ENCODE results near the gene PPM1D.
"Not testable (repeated sequence)": the region's sequence is repeated elsewhere in the genome, so short reads cannot be mapped to it uniquely, and the experiment has no call there.

PPM1D gene

GRCh38 chr17:60674637-60675036, 74.6 kb downstream of the PPM1D start:
- not testable (repeated sequence) for DNase-seq (ENCODE audit: low spot score)

DNA sequence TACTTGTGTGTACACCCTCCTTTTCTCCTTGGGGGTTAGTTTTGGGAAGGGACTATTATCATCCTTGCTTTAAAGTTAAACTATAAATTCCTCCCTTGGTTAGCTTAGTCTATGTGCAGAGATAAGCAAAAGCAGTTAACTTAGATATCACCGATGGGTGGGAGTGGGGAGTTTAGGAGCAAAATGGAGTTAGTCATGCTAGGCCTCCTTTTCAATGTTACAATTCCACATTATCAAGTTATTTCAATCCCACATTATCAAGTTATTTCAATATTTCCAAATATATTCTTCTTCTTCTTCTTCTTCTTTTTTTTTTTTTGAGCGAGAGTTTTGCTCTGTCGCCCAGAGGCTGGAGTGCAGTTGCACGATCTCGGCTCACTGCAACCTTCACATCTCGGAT, 76.0 kb downstream of the PPM1D start:
- no peak for DNase-seq (ENCODE audit: low spot score)

- no peak for DNase-seq (ENCODE audit: low spot score)
Observed at GRCh38 chr17:60676758-60677307, 76.8 kb downstream of the PPM1D start.

DNA sequence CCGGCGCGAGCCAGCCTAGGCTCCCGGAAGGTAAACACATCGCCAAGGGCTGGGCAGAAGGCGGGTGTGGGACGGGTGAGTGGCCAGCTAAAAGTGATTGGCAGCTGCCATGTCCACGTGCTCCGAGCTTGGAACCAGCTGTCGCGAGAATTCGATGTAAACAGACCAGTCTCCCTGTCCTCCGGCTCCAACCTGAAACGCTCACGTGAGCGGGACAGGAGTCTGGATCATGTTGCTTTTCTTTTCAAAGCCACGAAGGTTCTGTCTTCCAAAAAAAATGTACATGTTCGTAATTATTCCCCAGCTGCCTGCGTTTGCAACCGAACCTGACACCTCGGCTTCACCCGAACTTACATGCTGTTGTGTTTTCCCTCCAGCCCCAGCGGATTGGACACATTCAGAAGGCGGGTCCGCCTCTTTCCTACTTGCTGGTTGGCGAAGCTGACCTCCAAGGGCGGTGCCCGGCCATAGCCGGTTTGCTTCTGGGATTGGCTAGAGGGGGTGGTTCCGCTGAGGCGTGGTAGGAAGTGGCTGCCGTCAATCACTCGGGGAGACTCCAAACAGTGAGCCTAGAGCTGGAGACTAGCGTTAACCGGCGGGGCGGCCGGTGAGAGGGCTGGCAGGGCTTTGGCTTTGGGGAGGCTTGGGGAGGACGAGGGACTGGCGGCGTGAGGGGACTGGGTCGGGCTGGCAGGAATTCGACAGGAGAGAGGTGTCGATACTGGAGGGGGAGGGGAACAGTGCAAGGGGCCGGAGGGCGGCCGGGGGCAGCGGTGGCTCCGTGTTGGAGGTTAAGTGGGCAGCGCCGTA, 77.5 kb downstream of the PPM1D start, which contains the start of gene BCAS3:
Gene BCAS3, plus strand, starts transcription at position 544 of the 810 bp plus-strand sequence.
- peak; percentile 97 for DNase-seq (ENCODE audit: low spot score)

DNA sequence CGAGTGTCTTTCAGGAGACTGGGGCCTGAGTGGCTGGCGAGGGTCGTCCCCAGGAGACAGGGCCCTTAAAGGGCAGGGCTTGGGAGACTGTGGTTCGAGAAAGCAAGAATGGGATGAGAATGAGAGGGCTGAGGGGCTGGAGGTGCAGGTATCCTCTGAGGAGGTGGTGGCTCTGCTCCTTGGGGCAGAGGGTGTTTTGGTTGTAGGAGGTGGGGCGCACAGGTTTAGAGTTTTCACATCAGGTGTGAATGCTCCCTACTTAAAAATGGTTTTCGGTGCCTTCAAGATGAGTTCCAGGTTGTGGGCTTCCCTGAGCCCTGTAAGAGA, 78.1 kb downstream of the PPM1D start:
- DNase-seq (ENCODE audit: low spot score) = no peak

- DNase-seq (ENCODE audit: low spot score) = no peak
Observed at GRCh38 chr17:60679287-60679686, 79.3 kb downstream of the PPM1D start.

DNA sequence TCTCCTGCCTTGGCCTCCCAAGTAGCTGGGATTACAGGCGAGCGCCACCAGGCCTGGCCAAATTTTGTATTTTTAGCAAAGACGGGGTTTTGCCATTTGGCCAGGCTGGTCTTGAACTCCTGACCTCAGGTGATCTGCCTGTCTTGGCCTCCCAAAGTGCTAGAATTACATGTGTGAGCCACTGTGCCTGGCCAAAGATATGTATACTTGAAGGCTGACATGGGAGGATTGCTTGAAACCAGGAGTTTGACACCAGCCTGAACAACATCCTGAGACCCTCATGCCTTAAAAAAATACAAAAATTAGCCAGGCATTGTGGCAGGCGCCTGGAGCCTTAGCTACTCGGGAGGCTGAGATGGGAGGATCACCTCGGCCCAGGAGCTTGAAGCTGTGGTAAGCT, 80.8 kb downstream of the PPM1D start:
- DNase-seq (ENCODE audit: low spot score) = no peak

DNA sequence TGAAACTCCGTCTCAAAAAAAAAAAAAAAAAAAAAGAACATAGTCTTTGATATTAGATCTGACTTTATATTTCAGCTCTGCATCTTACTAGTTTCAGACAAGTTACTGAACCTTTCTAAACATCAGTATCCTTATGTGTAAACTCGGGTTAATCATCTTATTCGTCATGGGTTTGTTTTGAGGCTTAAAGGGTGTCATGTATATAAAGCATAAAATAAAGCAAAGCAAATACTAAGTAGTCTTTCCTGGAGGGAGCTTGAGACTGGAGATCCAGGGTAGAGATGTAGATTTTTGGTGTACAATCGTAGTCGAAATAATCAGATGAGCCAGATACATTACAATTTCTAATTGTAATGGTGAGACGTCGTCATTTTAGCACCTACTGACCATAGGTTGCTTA, 85.4 kb downstream of the PPM1D start:
- no peak for DNase-seq (ENCODE audit: low spot score)

GRCh38 chr17:60695960-60696359, 96.0 kb downstream of the PPM1D start:
- no peak for DNase-seq (ENCODE audit: low spot score)

DNA sequence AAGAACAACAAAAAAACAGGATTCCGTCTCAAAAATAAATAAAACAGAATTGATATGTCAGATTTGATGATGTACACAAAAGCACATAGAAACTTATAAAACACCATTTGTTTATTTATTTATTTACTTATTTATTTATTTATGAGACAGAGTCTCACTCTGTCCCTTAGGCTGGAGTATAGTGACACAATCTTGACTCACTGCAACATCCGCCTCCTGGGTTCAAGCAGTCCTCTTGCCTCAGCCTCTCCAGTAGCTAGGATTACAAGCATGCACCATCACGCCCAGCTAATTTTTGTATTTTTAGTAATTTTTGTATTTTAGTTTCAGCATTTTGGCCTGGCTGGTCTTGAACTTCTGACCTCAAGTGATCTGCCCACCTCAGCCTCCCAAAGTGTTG, 99.1 kb downstream of the PPM1D start:
- no peak for DNase-seq (ENCODE audit: low spot score)

DNA sequence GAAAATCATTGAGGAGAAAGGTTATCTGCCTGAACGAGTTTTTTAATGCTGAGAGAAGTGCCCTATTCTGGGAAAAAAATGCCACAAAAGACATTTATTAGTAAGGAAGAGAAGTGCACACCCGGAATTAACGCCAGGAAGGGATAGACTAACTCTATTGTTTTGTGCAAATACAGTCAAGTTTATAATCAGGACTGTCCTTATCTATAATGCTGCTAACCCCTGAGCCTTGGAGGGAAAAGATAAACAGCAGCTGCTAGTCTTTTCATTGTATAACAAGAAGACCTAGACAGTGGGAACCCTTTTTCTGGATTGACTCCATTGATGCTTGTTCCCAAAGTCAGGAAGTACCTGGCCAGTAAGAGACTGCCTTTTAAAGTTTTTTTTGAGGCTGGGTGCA, 104.2 kb downstream of the PPM1D start:
- DNase-seq (ENCODE audit: low spot score) = no peak

GRCh38 chr17:60712675-60713074, 112.7 kb downstream of the PPM1D start:
- DNase-seq (ENCODE audit: low spot score) = no peak

DNA sequence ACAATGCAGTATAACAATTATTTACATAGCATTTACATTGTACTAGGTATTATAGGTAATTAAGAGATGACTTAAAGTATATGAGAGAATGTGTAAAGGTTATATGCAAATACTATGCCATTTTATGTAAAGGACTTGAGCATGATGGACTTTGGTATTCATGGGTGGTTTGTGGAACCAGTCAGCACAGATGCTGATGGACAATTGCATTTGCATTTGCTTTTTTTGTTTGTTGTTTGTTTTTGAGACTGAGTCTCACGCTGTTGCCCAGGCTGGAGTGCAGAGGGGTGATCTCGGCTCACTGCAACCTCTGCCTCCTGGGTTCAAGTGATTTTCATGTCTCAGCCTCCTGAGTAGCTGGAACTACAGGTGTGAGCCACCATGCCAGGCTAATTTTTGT, 113.6 kb downstream of the PPM1D start:
- no peak for DNase-seq (ENCODE audit: low spot score)

All from CD4-positive, alpha-beta T cell treated with Interleukin-6 at 100 ng/mL for 8 hours (primary cell).